GM15510 (cell line): ENCODE data around the gene CR1.

Experiments used
- POLR2A ChIP-seq: IDR thresholded peaks from 3 replicates; pipeline ENCODE4 v1.6.1; 2011; ENCODE audit warnings: borderline replicate concordance; ENCODE audit not compliant: insufficient read length; ENCODE audit errors: extremely low read depth

CR1 gene

DNA sequence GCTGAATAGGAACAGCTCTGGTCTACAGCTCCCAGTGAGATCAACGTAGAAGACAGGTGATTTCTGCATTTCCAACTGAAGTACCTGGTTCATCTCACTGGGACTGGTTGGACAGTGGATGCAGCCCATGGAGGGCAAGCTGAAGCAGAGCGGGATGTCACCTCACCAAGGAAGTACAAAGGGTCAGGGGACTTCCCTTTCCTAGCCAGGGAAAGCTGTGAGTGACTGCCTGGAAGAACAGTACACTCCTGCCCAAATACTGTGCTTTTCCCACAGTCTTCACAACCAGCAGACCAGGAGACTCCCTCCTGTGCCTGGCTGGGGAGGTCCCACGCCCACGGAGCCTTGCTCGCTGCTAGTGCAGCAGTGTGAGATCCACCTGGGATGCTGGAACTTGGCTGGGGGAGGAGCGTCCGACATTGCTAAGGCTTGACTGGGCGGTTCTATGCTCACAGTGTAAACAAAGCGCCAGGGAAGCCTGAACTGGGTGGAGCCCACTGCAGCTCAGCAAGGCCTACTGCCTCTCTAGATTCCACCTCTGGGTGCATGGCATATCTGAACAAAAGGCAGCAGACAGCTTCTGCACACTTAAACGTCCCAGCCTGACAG lies 163.7 kb downstream of the CR1 start:
- no peak for TF ChIP-seq POLR2A

DNA sequence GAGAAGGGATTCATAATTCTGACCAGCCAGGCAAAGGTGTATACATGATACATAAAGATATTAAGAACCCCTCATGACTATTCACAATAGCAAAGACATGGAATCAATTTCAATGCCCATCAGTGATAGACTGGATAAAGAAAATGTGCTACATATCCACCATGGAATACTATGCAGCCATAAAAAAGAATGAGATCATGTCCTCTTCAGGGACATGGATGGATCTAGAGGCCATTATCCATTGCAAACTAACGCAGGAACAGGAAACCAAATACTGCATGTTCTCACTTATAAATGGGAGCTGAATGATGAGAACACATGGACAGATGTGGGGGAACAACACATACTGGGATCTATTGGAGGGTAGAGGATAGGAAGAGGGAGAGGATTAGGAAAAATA lies 170.4 kb downstream of the CR1 start:
- no peak for TF ChIP-seq POLR2A

DNA sequence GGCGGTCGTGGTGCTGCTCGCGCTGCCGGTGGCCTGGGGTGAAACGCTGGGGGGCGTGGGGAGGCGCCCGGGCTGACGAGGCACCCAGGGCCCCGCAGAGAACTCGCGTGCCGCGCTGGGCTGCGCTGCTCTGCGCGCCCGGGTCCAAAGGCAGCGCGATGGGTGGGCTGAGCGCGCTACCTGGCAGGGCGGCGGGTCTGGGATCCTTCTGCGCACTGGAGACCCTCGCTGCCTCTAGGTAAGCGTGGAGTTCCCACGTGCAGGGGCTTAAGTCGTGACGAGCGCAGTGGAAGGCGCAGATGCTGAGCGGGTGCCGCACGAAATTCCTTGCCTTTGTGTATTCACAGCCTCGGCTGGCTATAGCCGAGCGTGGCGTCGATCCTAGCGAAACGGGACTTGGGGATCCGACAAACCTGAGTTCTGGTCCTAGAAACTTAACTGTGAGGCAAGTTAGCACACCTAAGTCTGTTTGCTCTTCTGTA lies 173.6 kb downstream of the CR1 start:
- TF ChIP-seq POLR2A = no peak

GRCh38 chr1:207670192-207670591 lies 174.2 kb downstream of the CR1 start:
- no peak for TF ChIP-seq POLR2A

DNA sequence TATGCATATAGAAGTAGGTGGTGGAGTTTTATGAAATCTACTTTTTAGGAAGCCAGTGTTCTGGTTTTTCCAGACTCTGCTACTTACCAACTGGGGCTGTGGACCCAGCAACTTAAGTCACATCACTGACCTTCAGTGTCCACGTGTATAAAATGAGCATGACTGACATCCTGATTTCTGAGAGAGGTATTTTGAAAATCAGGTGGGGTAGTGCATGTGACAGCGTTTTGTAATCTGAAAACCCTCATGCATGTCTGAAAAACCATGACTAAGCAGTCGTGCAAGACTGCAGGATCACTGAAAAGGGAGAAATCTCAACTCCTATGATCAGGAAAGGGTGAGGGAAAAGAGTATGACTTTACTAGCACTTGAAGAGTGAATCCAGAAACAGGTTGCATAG lies 175.0 kb downstream of the CR1 start:
- TF ChIP-seq POLR2A = no peak

DNA sequence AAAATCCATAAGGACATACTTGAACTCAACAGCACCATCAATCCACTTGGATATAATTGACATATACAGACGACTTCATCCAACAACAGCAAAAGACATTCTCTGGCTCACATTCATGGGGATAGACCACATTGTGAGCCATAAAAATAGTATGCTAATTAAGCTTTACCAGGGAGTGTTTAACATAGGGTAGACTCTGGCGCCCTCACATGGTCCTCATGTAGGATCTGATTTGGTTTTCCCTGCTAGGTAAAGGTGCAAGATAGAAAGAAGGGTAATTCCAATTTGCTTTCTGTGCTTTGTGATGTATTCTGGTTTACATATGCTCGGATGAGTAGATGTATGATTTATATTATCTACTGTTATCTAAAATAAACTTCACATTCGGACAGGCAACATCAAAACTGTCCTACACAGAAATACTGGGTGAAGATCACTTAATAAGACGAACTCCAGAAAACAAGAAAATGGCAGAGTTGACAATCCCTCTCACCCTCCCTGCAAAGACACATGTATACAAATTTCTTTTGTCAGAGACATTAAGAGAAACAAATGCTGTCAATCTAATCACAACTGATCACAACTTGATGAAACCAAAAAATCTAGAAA lies 176.7 kb downstream of the CR1 start:
- TF ChIP-seq POLR2A = no peak

DNA sequence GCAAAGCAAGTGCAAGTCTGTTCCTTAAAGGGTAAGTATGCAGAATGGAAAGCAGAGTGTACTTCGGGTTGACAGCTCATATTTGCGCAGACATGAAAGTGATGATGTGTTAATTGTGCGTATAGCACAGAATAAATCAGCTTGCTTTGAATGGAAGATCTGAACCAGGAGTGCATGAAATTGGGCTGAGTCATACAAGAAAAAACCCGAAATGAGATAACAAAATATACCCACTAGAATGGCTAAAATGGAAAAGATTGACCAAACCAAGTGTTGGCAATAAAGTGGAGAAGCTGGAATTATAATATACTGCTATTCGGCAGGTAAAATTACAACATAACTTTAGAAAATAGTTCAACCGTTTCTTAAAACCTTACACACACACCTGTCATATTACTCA lies 177.4 kb downstream of the CR1 start:
- TF ChIP-seq POLR2A = no peak

DNA sequence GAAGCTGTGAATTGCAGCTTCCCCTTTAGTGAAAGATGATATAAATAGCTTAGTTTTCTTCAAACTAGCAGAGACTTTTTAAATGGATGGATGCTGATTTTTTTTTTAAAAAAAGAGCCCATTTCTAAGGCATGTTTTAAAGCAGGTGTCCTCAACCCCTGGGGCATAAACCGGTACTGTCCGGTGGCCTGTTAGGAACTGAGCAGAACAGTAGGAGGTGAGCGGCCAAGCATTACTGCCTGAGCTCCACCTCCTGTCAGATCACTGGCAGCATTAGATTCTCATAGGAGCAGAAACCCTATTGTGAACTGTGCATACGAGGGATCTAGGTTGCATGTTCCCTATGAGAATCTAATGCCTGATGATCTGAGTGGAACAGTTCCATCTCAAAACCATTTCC lies 180.2 kb downstream of the CR1 start:
- no peak for TF ChIP-seq POLR2A

- no peak for TF ChIP-seq POLR2A
Observed at GRCh38 chr1:207691010-207691409, 195.1 kb downstream of the CR1 start.
